GM18868 (cell line): ENCODE results near the gene EIF4A3.
A peak's percentile ranks its signal among the peaks of the same experiment; 100 is the strongest.

Experiments used
- ATAC-seq: cut with Tn5 transposase; IDR thresholded peaks from one replicate; pipeline ENCODE4 v1.9.1; 2021; ENCODE audit warnings: mild to moderate bottlenecking, moderate library complexity; ENCODE audit not compliant: unreplicated experiment

EIF4A3 gene

DNA sequence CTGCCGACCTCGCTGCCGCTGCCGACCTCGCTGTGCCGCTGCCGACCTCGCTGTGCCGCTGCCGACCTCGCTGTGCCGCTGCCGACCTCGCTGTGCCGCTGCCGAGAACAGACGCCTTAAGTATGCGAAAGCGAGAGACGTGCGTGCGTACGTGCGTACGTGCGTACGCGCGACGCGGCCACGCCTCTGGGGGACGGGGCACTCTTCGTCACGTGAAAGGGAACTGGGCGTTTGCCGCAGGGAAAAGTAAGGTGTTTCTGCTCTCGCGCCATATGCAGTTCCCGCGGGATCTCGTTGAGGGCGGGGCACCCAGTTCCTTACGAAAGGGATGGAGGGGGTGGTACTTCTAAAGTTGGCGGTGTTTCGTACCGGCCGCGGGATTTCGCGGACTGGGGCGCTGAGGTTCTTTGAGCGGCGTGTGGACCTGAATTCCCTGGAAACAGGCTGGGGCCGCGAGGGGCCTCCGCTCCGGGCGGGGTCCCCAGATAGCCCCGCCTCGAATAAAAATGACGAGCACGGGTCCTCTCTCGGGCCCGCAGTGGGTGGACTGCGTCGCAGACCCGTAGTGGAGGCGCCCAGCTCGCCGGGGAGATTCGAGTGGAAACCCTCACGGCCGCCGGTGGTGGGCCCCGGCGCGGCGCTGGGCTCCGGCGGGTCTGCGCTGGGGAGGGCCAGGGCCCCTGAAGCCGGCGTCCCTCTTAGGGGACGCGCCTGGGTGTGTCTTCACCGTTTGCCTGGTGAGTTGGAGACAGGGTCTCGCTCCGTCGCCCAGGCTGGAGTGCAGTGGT lies at the start of gene EIF4A3:
Gene EIF4A3 (minus strand): TSS at position 94 of the 788 bp plus-strand sequence. CDS start 167 bp downstream, outside the sequence.
- ATAC-seq = peak; percentile 88

DNA sequence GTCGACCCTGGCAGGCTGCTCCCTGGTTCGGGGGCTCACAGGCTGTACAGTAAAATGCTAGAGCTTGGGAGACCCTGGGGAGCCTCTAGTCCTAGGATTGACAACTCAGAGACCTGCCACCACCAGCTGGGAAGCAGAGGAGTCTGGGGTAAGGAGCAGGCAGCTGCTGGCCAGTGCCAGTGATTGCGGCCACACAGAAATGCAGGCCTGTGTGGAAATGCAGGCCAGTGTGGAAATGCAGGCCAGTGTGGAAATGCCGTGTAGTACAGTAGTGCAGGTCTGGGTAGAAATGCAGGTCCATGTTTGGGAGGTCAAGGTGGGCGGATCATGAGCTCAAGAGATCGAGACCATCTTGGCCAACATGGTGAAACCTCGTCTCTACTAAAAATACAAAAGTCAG lies 49.7 kb upstream of the EIF4A3 start:
- ATAC-seq = no peak

DNA sequence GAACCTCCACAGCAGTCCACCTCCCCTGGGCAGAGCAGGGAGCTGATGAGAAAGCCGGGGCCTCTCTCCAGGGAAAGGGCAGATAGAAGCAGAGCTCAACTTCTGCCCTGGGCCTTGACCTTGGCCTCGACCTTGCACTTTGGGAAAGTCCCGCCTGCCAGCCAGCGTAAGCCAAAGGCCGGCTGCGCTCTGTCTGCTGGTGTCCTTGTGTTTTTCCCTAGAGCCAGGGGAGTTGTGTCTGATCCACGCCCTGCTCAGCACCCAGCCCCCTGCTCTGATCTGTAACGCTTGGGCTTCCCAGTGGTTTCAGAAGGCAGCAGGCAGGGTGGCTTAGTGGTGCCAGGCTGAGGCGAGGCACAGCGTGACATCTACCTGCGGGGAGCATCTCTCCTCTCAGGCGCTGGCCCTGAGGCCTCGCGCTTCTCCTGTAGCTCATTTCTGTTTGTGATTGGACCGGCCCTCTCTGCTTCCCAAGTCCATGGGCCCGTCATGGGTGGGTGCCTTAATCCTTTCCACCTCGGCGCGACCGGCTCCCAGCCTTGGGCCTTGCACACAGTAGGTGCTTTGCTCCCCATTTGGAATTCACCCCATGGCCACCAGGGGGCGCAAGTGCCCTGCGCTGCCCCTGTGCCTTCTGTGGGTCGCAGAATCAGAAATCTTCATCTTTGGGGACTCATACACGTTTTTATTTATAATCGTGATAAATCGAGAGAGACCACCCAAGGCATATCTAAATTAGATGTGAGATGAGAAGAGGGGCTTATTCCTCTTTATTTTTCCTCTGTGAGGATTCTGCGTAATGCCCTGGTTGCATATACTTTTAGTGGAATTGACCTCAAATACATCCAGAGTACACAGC lies 49.0 kb upstream of the EIF4A3 start:
- no peak for ATAC-seq

DNA sequence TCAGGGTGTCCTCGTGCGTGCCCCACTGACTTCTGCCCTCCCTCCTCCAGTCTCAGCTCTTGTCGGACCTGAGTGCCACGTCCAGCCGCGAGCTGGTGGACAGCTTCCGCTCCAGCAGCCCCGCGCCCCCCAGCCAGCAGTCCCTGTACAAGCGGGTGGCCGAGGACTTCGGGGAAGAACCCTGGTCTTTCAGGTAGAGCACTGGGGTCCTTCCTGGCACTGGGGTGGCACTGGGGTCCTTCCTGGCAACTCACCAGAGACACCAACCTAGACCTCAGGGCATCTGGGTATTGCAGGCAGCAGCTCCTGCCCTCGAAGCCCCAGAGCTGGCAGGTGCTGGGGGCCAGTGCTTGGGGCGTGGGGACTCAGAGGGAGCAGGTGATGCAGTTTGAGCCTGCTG lies 48.2 kb upstream of the EIF4A3 start:
- no peak for ATAC-seq

DNA sequence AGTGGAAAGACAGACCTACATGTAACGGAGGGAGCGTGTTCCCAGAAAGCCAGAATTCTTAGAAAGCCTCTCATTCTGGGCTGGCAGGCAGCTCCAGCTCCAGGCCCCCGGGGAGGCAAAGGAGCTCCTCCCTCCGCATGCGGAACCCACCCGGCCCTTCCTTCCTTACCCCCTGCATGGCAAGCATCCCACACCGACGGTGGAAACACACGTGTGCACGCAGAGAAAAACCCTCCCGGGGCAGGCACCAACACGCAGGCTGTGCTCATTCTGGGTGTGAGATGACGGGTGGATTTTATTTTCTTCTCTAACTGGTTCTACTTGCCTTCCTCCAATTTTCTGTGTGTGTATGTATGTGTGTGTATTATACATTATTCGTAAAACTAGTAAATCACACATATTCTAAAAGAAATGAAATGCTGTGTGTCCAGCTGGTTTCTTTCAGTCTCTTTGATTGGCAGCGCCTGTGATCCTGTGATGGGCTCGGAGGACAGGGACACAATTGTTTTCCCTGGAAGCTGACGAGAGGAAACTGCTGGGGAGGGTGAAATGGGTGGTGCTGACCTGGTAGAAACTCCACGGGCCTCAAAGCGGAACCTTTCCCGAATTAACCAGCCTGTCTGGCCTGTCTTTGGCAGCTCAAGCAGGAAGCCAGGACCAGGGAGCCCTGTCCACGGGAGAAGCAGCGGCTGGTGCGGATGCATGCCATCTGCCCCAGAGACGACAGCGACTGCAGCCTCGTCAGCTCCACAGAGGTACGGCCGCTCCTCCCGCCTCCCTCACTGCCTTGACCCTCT lies 45.1 kb upstream of the EIF4A3 start:
- no peak for ATAC-seq

DNA sequence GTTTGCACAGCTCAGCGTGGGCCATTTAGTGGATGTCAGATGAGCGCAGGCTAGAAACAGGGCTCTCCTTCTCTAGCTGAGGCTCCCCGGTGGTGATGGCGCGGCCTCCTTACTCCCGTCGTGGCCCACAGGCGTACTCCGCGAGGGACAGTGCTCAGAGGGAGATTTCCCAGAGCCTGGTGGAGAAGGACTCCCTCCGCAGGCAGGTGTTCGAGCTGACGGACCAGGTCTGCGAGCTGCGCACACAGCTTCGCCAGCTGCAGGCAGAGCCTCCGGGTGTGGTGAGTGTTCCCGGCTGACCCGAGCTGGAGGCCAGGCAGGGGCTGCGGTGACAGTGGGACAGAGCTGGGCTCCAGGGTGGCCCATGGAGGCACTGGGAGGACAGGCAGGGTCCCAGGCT lies 44.3 kb upstream of the EIF4A3 start:
- no peak for ATAC-seq

DNA sequence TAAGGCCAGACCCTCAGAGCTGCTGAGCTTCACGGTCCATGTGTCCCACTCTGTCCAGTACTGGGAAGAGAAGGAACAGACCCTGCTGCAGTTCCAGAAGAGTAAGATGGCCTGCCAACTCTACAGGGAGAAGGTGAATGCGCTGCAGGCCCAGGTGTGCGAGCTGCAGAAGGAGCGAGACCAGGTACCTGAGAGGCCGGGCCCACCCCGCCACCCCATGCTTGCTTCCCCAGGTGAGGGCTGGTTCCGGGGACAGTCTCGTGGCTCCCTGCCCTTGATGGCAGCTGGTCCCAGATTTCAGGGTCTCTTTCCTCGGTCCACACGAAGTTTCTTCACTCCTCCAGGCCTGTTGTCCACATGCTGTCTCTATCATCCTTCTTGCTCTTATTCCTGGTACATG lies 43.8 kb upstream of the EIF4A3 start:
- ATAC-seq = no peak

DNA sequence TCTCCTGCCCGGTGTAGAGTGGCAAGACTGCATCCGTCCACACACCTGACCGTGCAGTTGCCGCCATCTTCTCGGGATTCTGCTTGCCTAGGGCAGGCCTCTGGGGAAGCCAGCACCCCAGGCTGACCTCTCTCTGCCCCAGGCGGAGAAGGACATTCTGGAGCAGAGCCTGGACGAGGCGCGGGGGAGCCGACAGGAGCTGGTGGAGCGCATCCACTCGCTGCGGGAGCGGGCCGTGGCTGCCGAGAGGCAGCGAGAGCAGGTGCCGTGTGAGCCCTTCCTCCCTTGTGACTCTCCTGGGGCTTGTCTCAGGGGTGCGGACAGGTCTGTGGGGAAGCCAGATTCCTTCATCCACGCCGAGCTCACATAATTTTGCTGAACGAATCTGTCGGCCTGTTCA lies 42.7 kb upstream of the EIF4A3 start:
- no peak for ATAC-seq

DNA sequence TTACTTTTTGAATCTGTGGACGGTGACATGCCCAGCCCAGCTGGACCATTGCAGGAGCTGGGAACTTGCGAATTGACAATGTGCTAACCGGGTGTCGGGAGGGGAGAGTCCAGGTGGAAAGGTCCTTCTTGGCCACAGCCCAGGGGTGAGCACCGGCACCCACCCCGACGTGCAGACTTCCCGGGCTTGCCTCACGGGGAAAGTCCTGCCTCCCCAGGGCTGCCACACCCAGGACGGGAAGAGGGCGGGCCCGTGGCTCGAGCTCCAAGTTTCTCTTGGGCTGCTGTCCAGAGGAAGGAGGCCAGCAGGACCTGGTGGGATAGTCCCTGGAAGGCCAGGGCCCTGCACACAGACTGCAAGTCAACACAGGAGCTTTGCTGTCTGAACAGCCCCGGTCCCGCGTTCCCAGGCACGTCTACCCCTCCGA lies 40.6 kb upstream of the EIF4A3 start:
- ATAC-seq = no peak

DNA sequence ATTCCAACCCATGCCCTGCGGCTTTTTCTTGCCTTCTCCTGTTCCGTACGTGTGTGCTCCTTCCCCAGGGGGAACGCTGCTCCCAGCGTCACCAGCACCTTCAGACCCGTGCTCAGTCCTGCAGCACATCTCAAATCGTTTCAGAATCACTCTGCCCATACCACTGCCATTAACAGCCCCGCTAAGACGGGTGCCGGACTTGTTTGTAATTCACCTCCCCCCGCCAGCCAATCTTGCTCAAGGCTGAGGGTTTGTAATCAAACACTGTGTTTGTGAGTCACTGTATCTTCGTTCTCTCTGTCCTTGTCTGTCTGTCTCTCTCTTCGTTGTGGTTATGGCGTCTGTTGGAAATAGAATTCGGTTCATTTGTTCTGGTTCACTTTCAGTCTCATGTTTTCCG lies 40.2 kb upstream of the EIF4A3 start:
- ATAC-seq = no peak

DNA sequence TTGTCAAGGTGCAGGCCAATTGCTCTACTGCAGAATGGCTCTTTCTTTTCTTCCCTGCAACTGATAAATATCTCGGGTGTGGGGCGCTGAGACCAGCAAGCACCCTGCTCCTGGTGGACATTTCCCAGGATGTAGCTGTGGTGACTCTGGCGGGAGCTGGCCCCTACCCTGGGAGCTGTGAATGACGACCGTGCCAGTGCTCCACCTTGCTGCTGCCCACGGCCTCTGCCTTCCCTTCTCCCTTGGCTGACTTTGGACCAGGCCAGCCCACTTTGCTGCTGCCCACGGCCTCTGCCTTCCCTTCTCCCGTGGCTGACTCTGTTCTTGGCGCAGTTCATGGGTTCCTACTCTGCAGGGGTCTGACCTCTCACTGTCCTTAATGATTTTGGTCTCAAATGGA lies 39.0 kb upstream of the EIF4A3 start:
- no peak for ATAC-seq

DNA sequence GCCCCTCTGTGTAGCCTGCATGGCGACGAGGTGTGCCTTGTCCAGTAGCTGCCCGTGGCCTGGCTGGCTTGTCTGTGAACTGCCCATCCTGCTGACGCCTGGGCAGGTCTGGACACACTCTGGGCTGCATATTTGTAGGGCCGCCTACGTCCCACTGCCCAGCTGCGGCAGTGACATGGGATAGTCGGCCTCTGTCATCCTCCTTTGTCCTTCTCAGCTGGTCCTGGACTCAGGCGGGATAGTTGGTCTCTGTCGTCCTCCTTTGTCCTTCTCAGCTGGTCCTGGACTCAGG lies 37.4 kb upstream of the EIF4A3 start:
- no peak for ATAC-seq

DNA sequence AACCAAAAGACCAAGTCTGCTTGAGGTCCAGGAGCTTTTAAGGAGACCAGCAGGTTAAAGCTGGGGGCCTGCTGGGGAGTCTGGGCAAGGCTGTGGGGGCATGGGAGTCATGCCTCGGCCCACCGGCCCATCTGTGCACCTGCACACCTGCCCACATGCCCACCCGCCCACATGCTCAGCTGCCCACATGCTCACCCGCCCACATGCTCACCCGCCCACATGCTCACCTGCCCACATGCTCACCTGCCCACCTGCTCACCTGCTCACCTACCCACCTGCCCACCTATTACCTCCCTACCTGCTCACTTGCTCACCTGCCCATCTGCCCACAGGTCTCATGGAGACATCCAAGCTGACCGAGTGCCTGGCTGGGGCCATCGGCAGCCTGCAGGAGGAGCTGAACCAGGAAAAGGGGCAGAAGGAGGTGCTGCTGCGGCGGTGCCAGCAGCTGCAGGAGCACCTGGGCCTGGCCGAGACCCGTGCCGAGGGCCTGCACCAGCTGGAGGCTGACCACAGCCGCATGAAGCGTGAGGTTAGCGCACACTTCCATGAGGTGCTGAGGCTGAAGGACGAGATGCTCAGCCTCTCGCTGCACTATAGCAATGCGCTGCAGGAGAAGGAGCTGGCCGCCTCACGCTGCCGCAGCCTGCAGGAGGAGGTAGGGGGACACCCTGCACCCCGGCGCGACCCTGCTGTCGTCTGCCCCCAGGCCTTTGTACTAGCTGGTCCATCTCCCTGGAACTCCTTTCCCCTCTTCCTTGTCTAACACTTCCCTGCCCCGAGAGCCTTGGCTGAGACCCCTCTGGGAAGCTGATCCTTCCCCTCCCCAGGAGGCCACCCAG lies 36.9 kb upstream of the EIF4A3 start:
- ATAC-seq = no peak

DNA sequence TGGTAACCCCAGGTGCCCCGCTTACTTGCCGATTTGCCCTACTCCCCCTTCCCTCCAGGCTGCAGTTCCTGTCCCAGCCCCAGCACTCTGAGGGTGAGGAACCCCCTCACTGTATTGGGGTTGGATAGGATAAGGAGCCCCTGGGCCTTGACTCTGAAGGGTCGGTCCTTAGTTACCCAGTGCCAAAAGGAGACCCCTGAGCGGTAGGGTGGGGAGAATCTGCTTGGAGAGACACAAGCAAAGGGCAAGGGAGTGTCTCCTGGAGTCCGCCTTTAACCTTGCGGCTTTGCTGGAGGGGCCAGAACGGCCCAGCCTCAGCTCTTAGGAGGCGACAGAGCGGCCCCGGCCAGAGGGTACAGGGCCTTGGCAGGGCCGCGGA lies 35.9 kb upstream of the EIF4A3 start:
- no peak for ATAC-seq

DNA sequence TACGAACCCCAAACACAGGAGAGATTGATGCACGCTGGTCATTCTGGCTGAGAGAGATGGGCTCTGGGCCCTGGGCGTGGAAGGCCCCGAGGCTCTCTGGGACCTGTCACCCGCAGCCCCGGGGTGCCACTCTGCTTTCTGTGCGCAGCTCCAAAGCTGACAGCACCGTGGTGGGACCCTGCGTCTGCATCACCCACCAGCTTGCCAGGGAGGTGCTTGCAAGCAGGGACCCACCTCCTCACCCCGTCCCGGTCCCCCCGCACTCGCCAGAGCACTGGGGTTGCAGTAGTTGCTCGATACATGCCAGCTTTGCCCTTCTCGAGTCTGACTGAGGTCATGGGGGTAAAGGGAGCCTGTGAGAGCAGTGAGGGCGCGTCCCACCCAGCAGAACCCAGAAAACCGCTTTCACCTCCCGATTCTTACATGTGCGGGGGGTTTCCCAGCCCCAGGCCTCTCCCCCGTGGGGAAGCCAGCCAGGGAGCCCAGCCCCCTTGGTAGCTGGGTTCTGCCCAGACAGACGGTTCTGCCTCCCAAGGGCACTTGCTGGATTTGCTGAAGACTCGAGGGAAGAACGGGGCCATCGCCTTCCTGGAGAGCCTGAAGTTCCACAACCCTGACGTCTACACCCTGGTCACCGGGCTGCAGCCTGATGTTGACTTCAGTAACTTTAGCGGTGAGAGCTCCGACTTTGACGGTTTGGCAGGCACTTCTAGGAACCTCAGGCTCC lies 35.4 kb upstream of the EIF4A3 start:
- no peak for ATAC-seq

DNA sequence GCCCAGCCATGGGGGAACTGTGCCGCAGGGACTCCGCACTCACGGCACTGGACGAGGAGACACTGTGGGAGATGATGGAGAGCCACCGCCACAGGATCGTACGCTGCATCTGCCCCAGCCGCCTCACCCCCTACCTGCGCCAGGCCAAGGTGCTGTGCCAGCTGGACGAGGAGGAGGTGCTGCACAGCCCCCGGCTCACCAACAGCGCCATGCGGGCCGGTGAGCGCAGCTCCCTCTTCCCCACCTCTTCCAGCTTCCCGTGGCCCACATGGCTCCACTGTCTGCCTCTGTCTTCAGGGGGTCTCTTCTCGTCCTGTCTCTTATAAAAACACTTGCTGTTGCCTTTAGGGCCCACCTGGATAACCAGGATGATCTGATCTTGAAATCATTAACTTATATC lies 34.5 kb upstream of the EIF4A3 start:
- ATAC-seq = no peak

DNA sequence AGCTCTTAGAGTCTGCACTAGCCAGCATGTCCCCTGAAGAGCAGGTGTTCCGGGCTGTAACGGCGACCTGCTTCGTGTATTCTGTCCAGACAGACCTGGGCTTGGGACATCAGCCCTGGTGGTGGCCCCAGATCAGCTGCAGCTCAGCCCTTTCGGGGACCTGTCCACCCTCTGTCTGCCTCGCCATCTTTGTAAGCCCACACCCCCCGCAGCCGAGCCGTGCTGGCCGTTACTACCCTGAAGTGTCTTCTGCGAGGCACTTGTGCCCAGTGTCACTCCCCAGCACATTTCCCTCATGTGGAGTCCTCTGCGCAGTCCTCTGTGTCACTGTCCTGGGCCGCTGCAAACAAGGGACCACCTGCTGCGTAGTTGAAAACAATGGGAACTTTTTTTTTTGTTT lies 33.3 kb upstream of the EIF4A3 start:
- ATAC-seq = no peak

DNA sequence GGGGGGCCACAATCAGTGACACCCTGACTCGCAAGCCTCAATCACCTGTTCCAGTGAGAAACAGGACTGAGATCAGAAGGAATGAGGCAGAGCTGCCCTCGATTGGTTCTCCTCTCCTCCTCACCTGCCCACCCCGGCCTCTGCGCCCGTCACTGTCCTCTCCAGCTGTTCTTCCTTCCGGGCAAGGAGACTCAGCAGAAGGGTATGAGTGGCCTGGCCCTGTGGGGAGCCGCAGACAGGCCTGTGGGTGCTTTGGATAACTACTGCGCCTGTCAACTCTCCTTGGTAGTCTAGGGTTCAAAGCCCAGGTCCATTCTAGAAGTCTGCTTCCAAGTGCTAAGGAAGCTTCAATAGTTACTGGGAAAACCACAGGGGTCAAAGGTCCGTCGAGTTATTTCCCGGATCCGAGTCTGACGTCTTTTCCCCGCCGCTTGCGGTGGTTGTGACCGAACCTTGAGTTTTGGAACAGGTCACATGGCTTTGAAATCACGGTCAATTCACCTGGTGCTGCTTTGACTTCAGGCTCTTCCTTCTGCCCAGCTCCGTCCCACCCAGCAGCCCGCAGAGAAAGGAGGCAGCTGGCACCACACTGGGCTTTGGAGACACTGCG lies 31.2 kb upstream of the EIF4A3 start:
- no peak for ATAC-seq

DNA sequence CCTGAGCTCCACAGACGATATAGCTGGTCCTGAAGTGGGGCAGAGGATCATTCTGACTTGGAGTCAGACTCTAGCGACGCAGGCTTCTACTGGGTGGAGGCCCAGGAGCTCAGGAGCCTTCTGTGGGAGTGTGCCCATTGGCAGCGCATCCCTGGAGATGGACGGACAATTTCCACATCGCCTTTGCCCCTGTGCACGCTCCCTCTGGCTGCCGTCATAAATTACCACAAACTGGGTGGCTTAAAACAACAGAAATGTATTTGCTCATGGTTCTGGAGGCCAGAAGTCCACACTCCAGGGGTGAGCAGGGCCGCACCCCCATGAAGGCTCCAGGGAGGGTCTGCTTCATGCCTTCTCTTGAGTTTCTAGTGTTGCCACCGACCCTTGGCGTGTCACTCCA lies 29.8 kb upstream of the EIF4A3 start:
- no peak for ATAC-seq

DNA sequence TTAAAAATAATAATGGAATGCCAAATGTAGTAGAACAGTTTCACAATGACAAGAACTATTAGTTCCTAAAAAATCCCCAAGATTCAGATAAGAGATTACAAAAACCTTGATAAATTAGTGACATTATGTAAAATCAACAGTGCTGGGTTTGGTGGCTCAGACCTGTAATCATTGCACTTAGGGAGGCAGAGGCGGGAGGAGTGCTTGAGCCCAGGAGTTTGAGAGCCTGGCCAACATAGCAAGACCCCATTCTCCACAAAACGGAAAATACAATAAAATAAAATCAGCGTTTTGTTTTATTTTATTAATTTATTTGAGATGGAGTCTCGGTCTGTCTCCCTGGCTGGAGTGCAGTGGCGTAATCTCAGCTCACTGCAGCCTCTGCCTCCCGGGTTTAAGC lies 27.0 kb upstream of the EIF4A3 start:
- ATAC-seq = no peak
